Testis (tissue), 3 donors: ENCODE results near the gene FERMT3. TPM values are rescaled to one million over a fixed set of nuclear protein-coding genes. Genes with fewer than 3 reads are reported as not detected.

Source experiments
- DNase-seq: peaks from one replicate; pipeline ENCODE4 v3.0.0-alpha.2; 2019
- H3K27ac ChIP-seq, 2 donors: fragments of 200-600 bp; sonication (generic); one replicate each; pipeline ENCODE4 v1.5.1; 2019
- H3K27me3 ChIP-seq: fragments of 200-600 bp; sonication (generic); one replicate; pipeline ENCODE4 v1.5.1; 2019
- H3K36me3 ChIP-seq: fragments of 200-600 bp; sonication (generic); one replicate; pipeline ENCODE4 v1.5.1; 2017; ENCODE audit warnings: low read depth; ENCODE audit errors: missing control alignments
- H3K4me1 ChIP-seq: fragments of 200-600 bp; sonication (generic); one replicate; pipeline ENCODE4 v1.5.1; 2019
- H3K4me3 ChIP-seq, 2 donors: fragments of 200-600 bp; sonication (generic); one replicate each; pipeline ENCODE4 v1.5.1; 2017 to 2019
- H3K9me3 ChIP-seq: fragments of 200-600 bp; sonication (generic); one replicate; pipeline ENCODE4 v1.5.1; 2017
- CTCF ChIP-seq, 3 experiments: fragments of 450-650 bp in 2 of 3; fragments of 200-600 bp in 1 of 3; sonication (generic) in 1 of 3; IDR thresholded peaks; one replicate each; pipeline ENCODE4 v1.5.1; 2016 to 2019; ENCODE audit warnings: antibody characterized with exemption in 3 of 3, mild to moderate bottlenecking in 2 of 3, moderate library complexity in 1 of 3
- POLR2A ChIP-seq: fragments of 450-650 bp; IDR thresholded peaks from one replicate; pipeline ENCODE4 v1.6.1; 2017; ENCODE audit warnings: antibody characterized with exemption, mild to moderate bottlenecking, moderate library complexity
- WGBS, 2 donors: methylation state at CpG; one replicate each; pipeline ENCODE4 v1.1.5; 2018; 5-methylcytosine and 5-hydroxymethylcytosine counted together
- intact Hi-C: fragments of 100-400 bp; cut with DNase I; formaldehyde crosslinking; loops from one replicate; pipeline ENCODE4 v1.15.1; 2023; ENCODE audit warnings: low total_unique reads
- polyA plus RNA-seq: library from polyadenylated mRNA; stranded (reverse); fragments of 350-450 nt; fragmentation: Illumina TruSeq; extraction: RNeasy Lipid Tissue Mini Kit (QIAGEN cat#74804); gene quantifications from one replicate; pipeline ENCODE4 v1.2.3, GENCODE V29; 2014; ENCODE audit warnings: low read depth, low replicate concordance; ENCODE audit not compliant: insufficient read depth
- total RNA-seq, 2 donors: library from RNA; depleted of rRNA; stranded (reverse); fragments of >200 nt; gene quantifications; one replicate each; pipeline ENCODE4 v1.2.3, GENCODE V29; 2016

Gene FERMT3
- total and polyA plus RNA-seq, 3 donors from 2014 or later, result 7.2 to 10.9 (median 8.2) TPM

DNA sequence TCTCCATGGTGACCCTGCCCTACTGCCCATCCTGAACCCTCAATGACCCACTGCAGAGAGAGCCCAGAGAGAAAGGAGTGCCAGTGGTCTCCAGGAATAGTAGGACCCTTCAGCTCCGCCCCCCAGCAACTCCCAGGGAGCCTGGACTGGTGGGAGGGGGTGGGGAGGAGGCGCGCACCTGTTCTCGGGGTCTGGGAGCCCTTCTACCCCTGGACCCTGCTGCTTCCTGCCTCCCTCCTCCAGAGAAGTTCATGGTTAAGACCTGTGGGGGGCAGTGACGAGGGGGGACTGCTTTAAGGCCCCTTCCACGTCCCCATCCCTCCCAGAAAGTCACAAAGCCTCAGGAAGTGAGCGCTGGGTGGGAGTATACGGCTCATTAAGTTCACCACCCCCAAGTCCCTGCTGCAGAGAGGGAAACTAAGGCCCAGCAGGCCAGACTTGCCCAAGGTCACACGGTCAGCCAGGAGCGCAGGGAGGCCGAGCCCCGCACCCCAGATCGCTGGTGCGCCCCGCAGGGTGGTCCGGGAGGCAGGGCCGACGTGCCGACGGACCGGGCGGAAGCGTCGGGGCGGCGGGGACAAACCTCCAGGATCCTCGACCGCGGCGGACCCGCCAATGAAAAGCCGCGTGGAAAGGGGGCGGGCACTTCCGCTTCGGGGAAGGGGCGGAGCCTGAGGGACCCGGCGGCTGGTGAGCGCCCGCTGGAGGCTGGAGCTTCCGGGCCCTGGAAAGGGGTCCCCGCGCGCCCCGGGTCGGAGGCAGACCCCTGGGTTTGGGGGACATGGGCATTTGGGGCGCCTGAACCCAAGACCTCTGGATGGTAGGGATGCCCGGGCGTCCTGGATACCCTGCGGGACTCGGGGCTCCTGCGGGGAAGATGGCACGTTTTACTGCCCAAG, 19.3 kb downstream of the FERMT3 start, which contains the start of the genes NUDT22 and TRPT1:
TSS of gene NUDT22 (plus strand) at position 667 of the 899 bp plus-strand sequence. CDS start 379 bp downstream, outside the sequence.
TSS of gene TRPT1 (minus strand) at position 579 of the 899 bp plus-strand sequence. CDS start at position 253, 326 bp downstream.
- TF ChIP-seq CTCF (IDR thresholded peaks at IDR 0.05), result peak in 1 of 3 experiments; percentile 1
- no peak for TF ChIP-seq POLR2A
- WGBS, 2 donors, result 0 to 1% methylated on average over 25 to 53 of the region's 54 CpGs
- DNase-seq, result peak; percentile 92
- intact Hi-C loops, result no loop called here
- Histone ChIP-seq H3K4me1 (peaks cover 39% of the 10 kb centered on the region), H3K4me3 (peak within 1 kb of the TSS; percentile 74 to 75), H3K27me3 (no peaks in the 10 kb centered on the region), H3K36me3 (no peaks in the 10 kb centered on the region), H3K9me3 (no peaks in the 10 kb centered on the region), H3K27ac (peak within 1 kb of the TSS; percentile 72 to 84)

GRCh38 chr11:64226507-64227051, 20.1 kb downstream of the FERMT3 start:
- 7% methylated on average over 26 of the region's 26 CpGs; no CpG with 5 or more reads in 1 of the 2 donors for WGBS, 2 donors
- TF ChIP-seq POLR2A, result no peak
- no peak for TF ChIP-seq CTCF (IDR thresholded peaks at IDR 0.05)
- intact Hi-C loops, result no loop called here

DNA sequence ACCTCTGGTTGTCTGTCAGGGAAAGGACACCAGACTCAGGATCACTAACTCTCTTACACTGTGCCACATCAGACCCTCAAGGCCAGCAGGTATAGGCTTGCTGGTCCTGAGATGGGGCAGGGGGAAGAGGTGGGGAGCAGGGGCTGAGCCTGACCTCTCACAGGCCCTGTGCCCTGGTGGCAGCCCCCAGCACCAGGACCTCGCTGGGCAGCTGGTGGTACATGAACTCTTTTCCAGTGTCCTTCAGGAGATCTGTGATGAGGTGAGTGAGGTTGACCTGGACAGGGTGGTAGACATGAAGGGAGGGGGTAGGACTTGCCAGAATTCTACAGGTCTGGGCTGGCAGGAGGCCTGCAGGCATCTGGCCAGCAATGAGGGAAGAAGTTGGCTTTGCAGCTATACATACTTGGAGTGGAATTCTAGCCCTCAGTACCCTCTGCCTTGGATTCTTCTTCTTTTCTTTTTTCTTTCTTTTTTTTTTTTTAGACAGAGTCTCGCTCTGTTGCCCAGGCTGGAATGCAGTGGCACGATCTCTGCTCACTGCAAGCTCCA, 21.0 kb downstream of the FERMT3 start:
- Histone ChIP-seq H3K9me3 (no peaks in the 10 kb centered on the region), H3K27me3 (no peaks in the 10 kb centered on the region), H3K4me3 (no peak overlapping the region), H3K4me1 (peaks cover 39% of the 10 kb centered on the region), H3K27ac (no peak overlapping the region), H3K36me3 (no peaks in the 10 kb centered on the region)
- intact Hi-C loops, result no loop called here
- DNase-seq, result no peak
- 73 to 84% methylated on average over 2 to 3 of the region's 3 CpGs for WGBS, 2 donors
- TF ChIP-seq CTCF (IDR thresholded peaks at IDR 0.05) (no peak), POLR2A (no peak)

More at GRCh38 chr11:64226507-64227051, 20.1 kb downstream of the FERMT3 start:
- Histone ChIP-seq H3K27ac (peak overlapping the region; percentile 72 to 84), H3K9me3 (no peaks in the 10 kb centered on the region), H3K27me3 (no peaks in the 10 kb centered on the region), H3K4me1 (peaks cover 42% of the 10 kb centered on the region), H3K4me3 (peak overlapping the region; percentile 74 to 75), H3K36me3 (no peaks in the 10 kb centered on the region)
- peak; percentile 48 for DNase-seq

- H3K27me3 ChIP-seq, result no peaks in the 10 kb centered on the region
- peak overlapping the region in 1 of 2 donors; percentile 73 for H3K4me3 ChIP-seq
- intact Hi-C loops, result no loop called here
- no peak for DNase-seq
- WGBS, 2 donors, result 87 to 88% methylated on average over 4 to 12 of the region's 12 CpGs
- H3K27ac ChIP-seq, result peak overlapping the region in 1 of 2 donors; percentile 85
- H3K4me1 ChIP-seq, result peaks cover 42% of the 10 kb centered on the region
- TF ChIP-seq CTCF (IDR thresholded peaks at IDR 0.05) (no peak), POLR2A (no peak)
- no peaks in the 10 kb centered on the region for H3K36me3 ChIP-seq
- no peaks in the 10 kb centered on the region for H3K9me3 ChIP-seq
Observed at GRCh38 chr11:64229090-64229743, 22.7 kb downstream of the FERMT3 start.
